ENCODE data around the gene ADGRV1.
"Not testable (repeated sequence)": the region's sequence is repeated elsewhere in the genome, so short reads cannot be mapped to it uniquely, and the experiment has no call there.

DNA sequence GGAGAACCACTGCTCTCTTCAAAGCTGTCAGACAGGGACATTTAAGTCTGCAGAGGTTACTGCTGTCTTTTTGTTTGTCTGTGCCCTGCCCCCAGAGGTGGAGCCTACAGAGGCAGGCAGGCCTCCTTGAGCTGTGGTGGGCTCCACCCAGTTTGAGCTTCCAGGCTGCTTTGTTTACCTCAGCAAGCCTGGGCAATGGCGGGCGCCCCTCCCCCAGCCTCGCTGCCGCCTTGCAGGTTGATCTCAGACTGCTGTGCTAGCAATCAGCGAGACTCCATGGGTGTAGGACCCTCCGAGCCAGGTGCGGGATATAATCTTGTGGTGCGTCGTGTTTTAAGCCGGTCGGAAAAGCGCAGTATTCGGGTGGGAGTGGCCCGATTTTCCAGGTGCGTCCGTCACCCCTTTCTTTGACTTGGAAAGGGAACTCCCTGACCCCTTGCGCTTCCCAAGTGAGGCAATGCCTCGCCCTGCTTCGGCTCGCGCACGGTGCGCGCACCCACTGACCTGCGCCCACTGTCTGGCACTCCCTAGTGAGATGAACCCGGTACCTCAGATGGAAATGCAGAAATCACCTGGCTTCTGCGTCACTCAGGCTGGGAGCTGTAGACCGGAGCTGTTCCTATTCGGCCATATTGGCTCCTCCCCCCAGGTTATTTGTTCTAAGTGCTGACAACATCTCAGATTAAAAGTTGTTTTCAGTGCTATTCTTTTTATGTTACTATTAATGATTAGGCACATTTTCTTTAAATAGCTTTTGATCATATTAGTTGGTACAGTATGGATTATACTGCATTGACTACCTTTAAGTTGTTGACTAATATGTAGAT lies 370.6 kb downstream of the ADGRV1 start:
- not testable (repeated sequence) for TF ChIP-seq REST (IDR thresholded peaks at IDR 0.05; ENCODE audit: low read depth, low read length); TAF1 (IDR thresholded peaks at IDR 0.05; ENCODE audit: borderline replicate concordance, low read depth, low read length); CHD2 (IDR thresholded peaks at IDR 0.05; ENCODE audit: low read length, partially characterized antibody); MXI1 (IDR thresholded peaks at IDR 0.05; ENCODE audit: low read depth, low read length); CTCF (IDR thresholded peaks at IDR 0.05); USF1 (IDR thresholded peaks at IDR 0.05; ENCODE audit: borderline replicate concordance, low read depth)

All from SK-N-SH (cell line).